ENCODE results near the gene PACC1.

GRCh38 chr1:212423879-212424278, 9.2 kb upstream of the PACC1 start:
- TF ChIP-seq EZH2 (IDR thresholded peaks at IDR 0.05) (no peak), POLR2AphosphoS5 (IDR thresholded peaks at IDR 0.05; ENCODE audit: borderline replicate concordance, low read depth, low read length) (no peak)
